ENCODE measurements around the gene COA1.
"Not testable (repeated sequence)": the region's sequence is repeated elsewhere in the genome, so short reads cannot be mapped to it uniquely, and the experiment has no call there.

The COA1 gene

DNA sequence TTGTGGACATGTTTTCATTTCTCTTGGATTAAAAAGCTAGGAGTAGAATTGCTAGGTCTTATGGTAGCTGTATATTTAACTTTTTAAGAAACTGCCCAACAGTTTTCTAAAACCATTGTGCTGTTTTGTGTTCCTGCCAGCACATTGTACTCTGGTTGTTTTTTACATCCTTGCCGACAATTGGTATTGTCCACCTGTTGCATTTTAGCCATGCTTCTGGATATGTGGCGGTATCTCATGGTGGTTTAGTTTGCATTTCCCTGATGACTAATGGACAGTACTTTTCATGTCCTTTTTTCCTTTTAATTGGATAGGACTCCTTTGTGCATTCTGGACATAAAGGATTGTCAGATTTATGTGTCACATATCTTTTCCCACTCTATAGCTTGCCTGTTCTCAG is 100.9 kb downstream of the COA1 start:
- DNase-seq (ENCODE audit: low read depth), result no peak

DNA sequence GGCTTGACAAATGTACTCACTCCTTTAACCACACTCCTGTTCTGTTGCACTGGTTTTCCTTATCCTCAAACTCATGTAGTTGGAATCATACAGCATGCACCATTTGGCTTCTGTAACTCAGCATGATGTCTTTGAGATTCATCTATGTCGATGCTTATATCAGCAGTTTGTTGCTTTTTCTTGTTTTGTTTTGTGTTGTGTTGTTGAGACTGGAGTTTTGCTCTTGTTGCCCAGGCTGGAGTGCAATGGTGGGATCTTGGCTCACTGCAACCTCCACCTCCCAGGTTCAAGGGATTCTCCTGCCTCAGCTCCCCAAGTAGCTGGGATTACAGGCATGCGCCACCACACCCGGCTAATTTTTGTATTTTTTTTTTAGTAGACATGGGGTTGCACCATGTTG is 101.5 kb downstream of the COA1 start:
- DNase-seq (ENCODE audit: low read depth), result not testable (repeated sequence)

DNA sequence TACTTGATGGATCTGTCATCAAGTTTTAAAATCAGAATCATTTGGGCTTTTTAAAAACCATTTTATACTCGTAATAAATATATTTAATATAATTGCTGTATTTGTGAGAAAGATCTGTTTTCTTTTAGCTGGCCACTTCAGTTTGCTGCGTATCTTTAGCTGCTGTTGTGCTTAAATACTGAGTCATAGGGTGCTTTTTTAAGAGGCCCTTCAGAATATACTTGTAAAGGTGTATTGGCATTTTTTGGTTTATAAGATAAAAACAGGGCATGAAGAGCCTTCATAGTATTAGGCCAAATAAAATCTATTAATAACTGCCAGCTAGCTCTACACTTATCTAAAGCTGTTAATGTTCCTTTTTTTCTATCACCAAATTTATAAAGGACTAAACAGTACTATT is 102.6 kb downstream of the COA1 start:
- DNase-seq (ENCODE audit: low read depth), result no peak

DNA sequence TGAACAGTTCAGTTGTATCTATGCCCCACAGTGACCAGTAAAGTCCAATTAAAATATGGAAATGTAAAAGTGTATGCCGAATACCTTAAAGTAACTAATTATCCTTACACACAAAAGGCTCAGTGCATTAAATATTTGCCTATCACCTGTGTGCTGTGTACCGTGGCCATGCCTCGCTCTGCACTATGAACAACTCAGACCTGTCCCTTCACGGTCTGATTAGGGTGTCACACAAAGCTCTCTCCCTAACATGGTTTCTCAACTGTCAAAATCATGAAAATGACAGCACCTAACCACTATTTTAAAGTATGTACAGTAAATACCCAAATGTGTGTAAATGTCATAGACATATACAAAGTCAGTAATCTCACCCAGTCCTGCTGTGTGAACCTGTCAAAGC is 103.3 kb downstream of the COA1 start:
- no peak for DNase-seq (ENCODE audit: low read depth)

DNA sequence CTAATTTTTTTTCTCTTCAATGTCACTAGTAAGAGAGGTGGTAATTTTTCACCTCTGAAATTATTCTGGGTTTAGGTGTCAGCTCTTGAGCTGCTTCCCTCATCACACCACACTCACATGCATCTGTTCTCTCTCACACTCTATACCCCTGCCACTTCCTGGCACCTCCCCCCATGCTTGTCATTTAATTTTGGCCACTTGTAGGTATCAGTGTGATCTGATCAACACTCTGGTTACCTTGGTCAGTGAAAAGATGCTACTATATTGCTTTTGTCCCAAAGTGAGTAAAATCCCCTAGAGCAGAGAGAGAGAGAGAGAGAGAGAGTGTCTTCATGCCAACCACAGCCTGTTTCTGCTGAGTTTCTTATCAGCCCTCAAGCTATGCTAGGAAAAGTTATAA is 103.9 kb downstream of the COA1 start:
- peak; percentile 31 for DNase-seq (ENCODE audit: low read depth)

DNA sequence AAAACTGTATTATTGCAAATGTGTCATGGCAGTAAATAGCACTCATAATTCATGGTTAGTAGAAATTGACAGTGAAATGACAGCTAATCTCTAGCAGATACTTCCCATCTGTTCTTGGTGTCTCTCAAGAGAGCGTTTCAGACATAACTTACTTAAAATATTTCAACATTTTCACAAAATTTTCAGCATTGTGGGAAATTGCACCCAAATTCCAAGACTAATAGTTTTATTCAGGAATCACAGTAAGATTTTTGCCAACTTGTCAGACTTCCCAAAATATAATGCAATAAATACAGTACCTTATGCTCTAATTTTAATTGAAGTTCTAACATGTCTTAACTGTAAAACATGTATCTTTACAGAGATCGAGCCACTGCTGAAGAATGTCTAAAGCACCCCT is 105.2 kb downstream of the COA1 start:
- DNase-seq (ENCODE audit: low read depth), result no peak

DNA sequence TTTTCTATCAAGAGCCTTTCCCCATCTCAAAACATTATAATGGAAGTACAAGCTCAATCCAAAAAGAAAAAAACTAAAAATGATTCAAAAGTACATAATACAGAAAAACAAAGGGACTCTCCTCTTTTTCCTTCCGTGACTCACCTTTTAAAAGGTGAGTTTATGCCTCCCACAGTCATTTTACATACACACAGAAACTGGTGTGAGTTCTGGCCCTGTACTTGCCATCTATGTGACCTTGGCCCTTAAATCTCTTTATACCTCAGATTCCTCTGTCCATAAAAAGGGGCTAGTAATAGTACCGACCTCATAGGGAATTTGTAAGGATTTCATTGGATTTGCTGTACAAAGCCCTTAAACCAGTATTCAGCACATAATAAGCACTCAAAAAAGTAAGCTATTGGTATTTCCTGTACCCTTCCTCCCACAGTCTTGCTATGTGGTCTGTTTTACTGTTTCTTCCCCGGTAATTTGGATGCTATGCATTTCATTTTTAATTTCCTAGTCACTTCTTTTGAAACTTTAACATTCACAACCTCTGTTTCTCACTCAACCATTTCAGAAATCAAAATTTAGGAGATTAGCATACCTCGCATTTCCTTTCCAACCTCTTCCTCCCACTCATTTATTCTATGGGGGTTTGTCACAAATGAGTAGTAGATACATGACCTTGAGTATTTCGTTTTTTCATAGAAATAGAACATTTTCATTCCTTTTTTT is 107.4 kb downstream of the COA1 start:
- no peak for DNase-seq (ENCODE audit: low read depth)

DNA sequence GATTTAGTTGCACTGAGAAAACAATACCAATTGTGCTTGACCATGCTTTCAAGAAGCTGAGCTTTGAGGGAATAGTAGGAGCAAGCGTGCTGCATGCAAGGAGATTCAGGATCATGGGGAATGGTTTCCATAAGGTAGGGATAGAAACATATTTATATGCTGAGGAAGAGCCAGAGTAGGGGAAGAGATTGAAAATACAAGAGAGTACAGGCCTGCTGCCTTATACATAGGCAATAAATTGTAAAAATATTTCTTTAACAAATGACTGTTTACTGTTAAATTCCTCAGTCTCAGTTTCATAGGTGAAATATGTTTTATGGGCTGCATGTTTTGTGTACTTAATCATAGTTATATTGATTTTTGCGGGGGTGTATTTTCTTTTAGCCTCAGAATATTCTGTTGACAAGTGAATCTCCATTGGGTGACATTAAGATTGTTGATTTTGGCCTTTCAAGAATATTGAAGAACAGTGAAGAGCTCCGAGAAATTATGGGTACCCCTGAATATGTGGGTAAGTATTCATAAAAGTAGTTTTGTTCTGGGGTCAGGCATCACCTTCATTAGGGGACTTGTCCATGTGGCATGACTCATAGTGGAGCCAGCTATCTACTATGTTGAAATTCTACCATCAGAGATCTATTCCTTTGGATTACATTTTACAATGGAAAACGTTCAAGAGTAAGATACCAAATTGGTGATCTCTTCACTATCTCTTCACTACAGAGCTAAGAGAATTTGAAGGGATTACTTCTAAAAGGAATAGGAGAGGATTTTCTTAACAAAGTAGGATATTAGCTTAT is 109.9 kb downstream of the COA1 start:
- no peak for DNase-seq (ENCODE audit: low read depth)

DNA sequence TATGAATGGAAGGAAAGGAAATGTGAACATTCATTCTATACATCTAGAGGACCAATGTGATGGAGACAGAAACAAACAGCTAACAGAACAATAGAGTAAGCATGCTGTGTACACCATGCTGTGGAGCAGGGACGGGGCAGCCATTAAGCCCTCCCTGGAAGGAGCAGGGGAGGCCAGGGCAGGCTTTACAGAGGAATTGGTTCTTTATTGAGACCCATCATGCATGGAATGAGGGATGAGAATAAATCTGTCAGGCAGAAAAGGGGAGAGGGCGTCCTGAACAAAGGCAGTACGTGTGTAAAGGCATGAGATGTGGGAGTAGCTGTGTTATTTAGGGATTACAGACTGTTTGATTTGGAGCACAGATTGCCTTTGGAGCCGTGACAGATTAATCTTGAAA is 111.2 kb downstream of the COA1 start:
- DNase-seq (ENCODE audit: low read depth), result no peak

DNA sequence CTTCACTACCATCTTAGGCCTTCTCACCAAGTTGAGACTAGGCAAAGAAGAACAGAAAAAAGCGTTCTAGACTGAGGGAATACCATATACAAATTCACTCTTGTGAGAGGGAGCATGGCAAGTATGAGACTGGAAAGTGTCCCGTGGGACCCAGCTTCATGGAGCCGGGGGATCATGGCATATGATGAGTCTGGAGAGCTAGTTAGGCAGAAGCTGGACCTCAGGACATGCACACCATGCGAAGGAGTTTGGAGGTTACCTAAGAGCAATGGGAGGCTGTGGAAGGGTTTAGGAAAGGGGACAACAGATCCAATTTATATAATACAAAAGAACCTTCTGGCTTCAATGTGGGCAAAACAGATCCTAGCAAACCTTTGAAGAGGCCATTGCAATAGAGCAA is 112.3 kb downstream of the COA1 start:
- DNase-seq (ENCODE audit: low read depth), result no peak

DNA sequence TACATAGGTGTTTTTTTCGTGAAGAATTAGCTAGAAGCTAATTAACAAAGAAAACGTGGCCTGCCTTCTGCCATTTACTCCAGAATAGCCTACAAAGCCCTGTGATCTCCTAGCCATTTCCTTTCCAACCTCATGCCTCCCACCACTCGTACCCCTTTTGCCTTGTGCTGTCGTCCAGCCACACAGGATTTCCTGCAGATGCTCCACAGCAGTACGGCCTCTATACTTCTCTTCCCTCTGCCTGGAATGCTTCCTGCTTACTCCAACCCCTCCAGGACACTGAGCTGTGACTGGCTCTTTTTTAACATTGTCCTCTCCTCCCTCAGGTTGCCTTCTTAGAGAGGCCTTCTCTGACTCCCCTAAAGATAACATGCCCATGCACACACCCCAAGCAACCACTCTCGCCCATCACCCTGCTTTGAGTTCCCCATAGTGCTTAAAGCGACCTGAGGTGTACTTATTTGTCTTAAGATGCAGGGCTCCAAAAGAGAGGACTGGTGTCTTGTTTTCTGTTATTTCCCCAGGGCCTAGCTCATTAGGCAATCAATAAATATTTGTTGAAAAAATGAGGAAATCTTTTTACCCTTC is 113.7 kb downstream of the COA1 start:
- no peak for DNase-seq (ENCODE audit: low read depth)

DNA sequence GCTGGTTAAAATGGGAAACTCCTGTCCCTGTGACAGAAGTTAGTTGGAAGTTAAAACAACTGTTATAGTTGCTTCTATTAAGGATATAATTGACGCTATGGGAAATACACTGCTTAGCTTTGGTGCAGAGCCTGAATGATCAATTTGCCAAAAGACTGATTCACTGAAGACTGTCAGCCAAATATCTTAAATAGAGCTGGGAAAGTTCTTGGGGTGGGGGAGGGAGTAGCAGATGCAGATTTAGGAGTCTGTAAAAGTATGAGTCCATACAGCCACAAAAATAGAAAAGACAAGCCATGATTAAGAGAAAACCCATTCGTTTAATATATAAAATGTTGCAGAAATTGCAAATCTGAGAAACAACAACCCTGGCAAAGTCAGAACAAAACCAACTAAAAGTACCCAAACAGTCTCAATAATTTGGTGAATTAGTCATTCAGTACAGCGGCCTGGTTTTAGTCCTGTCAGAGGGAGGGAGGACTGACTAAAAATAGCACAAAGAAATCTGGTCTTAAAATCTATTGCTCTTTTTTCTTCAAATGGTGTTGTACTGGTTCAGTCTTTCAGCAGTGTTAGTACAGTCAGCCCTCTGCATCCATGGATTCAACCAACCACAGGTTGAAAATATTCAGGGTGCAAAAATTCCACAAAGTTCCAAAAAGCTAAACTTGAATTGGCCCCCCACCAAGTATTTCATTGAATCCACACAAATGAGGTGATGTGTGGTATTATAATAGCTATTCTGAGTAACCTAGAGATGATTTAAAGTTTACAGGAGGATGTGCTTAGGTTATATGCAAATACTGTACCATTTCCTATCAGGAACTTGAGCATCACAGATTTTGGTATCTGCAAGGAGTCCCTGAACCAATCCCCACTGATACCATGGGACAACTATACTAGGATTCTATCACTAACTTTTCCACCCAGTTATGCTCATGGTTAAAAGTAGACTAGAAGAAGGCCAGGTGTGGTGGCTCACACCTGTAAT is 116.4 kb downstream of the COA1 start:
- DNase-seq (ENCODE audit: low read depth), result no peak

DNA sequence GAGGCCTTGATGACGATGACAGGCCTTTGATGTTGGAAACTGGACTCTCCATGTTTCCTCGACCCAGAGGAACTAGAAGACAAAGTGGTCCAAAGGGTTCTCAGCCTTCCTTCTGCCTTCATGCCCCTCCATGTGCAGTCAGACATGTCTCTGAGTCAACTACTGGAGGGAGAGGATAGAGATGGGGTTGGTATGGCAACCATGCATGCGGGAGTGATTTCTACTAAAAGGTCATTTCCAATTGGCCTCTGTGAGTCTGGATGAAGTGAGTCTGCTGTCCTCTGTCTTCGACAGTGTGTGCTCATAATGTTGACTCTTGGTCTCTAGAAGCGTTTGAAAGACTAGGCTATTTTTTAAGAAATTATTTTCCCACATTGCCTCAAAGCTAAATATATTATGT is 117.2 kb downstream of the COA1 start:
- no peak for DNase-seq (ENCODE audit: low read depth)

DNA sequence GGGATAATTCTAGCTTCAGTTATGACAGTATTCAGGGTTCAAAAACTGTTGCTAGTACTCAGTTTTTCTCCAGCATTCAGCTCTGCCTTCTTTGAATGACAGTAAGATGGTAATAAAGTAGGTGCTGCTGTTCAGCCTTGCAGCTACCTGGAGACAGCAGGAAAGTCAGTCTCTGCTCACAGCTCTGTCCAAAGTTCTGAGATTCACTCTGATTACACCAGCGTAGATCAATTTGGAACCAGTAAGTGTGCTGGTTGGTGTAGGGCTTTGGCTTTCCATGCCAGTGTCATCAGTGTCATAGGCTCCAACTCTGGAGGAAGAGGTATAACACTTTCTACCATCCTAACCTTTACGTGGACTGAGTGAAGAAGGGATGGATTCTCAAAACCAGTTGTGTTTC is 120.2 kb downstream of the COA1 start:
- no peak for DNase-seq (ENCODE audit: low read depth)

DNA sequence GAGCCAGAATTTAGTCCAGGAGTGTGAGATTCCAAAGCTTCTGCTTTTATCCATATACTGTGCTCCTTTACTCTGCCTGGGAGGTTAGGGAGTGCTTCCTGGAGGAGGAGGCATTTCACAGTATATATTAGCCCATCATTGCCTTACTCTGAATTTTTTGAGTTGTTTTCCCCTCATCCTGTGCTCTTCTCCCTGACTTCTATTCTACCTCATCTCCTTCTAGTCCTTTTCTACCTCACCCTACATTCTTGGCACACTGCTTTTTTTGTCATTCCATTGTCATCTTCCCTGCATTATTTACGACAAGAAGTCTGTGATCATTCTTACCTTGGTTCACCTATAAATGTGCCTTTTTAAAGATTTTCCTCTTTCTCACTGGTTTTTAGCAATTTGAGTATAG is 125.1 kb downstream of the COA1 start:
- DNase-seq (ENCODE audit: low read depth), result no peak

DNA sequence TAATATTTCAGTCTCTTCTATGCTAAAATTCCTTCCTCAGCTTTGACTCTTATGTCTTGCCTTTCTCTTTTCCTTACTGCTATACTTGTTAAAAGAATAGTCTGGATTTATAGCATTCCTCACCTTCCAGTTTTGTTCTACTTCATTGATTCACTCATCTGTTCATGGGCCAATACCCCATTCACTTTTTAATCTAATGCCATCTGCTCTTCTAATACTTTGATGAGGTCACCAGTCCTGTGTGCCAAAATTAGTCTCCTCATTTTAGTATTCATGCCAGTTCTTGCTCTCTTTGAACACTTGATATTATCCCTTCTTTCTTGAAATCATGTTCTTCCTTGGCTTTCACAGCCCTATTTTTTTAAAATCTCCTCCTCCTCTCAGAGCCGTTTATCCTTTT is 127.1 kb downstream of the COA1 start:
- no peak for DNase-seq (ENCODE audit: low read depth)

DNA sequence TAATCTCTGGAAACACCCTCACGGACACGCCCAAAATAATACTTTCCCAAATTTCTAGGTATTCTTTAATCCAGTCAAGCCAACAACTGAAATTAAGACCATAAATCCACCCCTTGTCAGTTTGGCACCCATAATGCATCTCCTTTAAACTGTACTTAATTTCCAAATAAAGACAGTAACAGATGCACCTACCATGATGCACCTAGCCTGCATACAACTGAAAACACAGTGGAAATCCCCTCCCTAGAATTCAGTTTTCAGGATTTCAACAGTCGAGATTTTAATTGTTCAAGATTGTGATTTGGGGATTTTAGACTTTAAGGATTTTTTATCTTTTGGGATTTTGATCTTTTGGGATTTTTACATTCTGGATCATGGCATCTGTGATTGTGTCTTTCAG is 129.3 kb downstream of the COA1 start:
- no peak for DNase-seq (ENCODE audit: low read depth)

DNA sequence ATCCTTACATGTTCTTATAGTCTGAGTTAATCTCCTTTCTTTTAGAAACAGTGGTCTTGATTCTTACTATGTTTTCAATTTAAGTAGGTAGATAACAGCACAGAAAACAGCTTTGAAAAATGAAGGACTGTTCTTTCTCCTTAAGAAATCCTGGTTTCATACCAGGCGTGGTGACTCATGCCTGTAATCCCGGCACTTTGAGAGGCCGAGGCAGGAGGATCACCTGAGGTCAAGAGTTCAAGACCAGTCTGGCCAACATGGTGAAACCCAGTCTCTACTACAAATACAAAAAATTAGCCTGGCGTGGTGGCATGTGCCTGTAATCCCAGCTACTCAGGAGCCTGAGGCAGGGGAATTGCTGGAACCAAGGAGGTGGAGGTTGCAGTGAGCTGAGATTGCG is 132.9 kb downstream of the COA1 start:
- DNase-seq (ENCODE audit: low read depth), result not testable (repeated sequence)

DNA sequence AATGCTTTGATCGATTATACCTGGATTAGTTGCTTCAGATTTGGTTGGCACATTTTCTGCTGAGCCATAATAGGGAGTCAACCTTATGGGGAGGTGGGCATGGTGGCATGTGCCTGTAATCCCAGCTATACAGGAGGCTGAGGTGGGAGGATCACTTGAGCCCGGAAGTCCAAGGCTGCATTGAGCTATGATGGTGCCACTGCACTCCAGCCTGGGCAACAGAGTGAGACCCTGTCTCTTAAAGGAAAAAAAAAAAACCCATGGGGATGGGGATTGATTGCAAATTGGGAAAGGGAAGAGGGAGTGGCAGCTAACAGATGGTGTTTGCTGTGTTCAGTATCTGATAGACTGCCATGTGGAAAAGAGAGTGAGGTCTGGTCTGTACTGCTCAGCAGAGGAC is 135.3 kb downstream of the COA1 start:
- no peak for DNase-seq (ENCODE audit: low read depth)

DNA sequence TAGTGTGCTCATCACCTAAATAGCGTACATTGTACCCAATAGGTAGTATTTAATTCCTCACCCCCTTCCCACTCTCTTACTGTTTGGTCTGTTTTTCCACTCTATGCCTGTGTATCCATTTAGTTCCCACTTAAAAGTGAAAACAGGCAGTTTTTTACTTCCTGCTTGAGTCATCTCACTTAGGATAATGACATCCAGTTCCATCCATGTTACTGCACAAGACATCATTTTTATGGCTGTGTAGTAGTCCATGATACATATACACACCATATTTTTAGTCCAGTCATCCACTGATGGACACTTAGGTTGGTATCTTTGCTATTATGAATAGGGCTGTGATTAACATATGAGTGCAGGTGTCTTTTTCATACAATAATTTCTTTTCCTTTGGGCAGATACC is 136.3 kb downstream of the COA1 start:
- DNase-seq (ENCODE audit: low read depth), result no peak

DNA sequence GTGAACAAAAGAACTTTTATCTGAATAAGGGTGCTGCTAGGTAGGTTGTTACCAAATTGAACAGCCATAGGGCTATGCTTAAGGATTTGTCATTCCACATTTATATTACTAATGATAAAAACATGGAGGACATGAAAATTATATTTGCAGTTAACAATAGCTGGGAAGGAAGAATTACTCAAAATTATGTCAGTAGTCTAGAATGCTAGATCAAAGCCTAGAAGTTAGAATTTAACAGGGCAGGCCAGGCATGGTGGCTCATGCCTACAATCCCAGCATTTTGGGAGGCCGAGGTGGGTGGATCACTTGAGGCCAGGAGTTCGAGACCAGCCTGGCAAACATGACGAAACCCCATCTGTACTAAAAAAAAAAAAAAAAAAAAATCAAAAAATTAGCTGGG is 137.0 kb downstream of the COA1 start:
- no peak for DNase-seq (ENCODE audit: low read depth)

DNA sequence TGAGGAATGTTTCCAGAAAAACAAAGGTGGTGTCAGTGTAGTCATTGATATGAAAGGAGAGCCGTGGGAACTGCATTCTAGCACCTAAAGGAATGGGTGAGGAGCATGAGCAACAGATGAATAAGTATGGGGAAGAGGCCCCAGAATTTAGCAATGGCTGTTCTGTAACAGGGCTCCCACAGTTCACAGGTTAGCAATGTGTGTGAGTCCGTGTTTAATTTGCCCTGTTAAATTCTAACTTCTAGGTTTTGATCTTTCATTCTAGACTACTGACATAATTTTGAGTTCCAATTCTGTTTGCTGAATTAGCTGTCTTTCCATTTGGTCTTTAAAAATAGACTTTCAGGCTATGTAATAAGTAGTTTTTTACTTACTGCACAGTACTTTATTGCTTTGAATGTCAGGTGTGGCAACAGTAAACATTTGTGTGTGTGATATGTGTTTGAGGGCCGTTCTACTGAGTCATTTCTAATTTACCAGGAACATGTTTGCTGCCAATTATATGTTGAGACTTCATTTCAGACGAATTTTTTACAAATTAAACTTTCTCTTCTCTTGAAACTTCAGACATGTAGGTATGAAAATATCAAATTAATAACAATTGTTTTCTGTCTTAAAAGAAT is 137.7 kb downstream of the COA1 start:
- no peak for DNase-seq (ENCODE audit: low read depth)
